ENCODE data around the gene DNAJC10. TPM values are rescaled to one million over a fixed set of nuclear protein-coding genes. Genes with fewer than 3 reads are reported as not detected.
A peak's percentile ranks its signal among the peaks of the same experiment; 100 is the strongest.

Gene DNAJC10
- total and polyA plus RNA-seq, 10 of the 15 experiments (the other 5 are each of a cell fraction or from before 2014, with no cell fraction given) = 9.1 to 67.9 (median 38.2) TPM

DNA sequence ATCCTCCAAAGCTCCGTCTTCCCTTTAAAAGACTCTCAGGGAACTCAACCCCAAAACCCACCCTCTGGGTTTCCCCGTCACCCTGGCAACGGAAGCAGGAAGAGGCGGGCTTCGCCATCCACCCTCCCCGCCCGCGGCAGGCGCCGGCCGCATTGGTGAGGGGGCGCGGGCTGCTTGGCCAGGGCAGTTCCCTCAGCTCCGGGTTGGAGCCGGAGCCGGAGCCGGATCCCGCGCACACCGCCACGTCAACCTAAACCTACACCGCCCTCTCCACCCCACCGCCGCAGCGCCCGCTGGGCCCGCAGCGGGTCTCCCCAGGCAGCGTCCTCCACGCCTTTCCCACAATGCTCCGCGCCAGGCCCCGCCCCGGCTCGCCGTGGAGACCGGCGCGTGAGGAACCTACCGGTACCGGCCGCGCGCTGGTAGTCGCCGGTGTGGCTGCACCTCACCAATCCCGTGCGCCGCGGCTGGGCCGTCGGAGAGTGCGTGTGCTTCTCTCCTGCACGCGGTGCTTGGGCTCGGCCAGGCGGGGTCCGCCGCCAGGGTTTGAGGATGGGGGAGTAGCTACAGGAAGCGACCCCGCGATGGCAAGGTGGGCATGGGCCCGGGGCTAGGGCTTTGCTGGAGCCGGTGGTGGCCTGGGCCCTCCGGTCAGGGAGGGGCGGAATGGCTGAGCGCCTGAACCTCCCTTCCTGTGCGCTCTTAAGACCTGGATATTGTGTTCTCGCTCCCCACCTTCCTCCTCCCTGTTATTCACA is at the start of gene DNAJC10 (continued):
- TF ChIP-seq, protein P1, sequence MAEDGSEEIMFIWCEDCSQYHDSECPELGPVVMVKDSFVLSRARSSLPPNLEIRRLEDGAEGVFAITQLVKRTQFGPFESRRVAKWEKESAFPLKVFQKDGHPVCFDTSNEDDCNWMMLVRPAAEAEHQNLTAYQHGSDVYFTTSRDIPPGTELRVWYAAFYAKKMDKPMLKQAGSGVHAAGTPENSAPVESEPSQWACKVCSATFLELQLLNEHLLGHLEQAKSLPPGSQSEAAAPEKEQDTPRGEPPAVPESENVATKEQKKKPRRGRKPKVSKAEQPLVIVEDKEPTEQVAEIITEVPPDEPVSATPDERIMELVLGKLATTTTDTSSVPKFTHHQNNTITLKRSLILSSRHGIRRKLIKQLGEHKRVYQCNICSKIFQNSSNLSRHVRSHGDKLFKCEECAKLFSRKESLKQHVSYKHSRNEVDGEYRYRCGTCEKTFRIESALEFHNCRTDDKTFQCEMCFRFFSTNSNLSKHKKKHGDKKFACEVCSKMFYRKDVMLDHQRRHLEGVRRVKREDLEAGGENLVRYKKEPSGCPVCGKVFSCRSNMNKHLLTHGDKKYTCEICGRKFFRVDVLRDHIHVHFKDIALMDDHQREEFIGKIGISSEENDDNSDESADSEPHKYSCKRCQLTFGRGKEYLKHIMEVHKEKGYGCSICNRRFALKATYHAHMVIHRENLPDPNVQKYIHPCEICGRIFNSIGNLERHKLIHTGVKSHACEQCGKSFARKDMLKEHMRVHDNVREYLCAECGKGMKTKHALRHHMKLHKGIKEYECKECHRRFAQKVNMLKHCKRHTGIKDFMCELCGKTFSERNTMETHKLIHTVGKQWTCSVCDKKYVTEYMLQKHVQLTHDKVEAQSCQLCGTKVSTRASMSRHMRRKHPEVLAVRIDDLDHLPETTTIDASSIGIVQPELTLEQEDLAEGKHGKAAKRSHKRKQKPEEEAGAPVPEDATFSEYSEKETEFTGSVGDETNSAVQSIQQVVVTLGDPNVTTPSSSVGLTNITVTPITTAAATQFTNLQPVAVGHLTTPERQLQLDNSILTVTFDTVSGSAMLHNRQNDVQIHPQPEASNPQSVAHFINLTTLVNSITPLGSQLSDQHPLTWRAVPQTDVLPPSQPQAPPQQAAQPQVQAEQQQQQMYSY (CRISPR knock-in tag; IDR thresholded peaks at IDR 0.05) = no peak
- TF ChIP-seq BHLHE40 (IDR thresholded peaks at IDR 0.05; ENCODE audit: borderline replicate concordance in 1 of 2, low read depth in 2 of 2, low read length in 1 of 2) (peak; percentile 84 to 93), SIN3A (IDR thresholded peaks at IDR 0.05; ENCODE audit: low read depth, low read length) (no peak), BCL11A (IDR thresholded peaks at IDR 0.05; ENCODE audit: low read depth, low read length) (0 out of 2 replicates have a peak, but pooled peaks have one; percentile 34), ATF7 (IDR thresholded peaks at IDR 0.05; ENCODE audit: low read depth) (no peak), TAF1 (IDR thresholded peaks at IDR 0.05; ENCODE audit: borderline replicate concordance, low read depth, low read length) (no peak; the same call in none of the 2 replicates), SIX5 (IDR thresholded peaks at IDR 0.05; ENCODE audit: low read depth, low read length, severe bottlenecking) (no peak), MTA3 (IDR thresholded peaks at IDR 0.05; ENCODE audit: borderline replicate concordance, low read length) (no peak), ZBTB33 (IDR thresholded peaks at IDR 0.05) (no peak), FOXM1 (IDR thresholded peaks at IDR 0.05; ENCODE audit: low read depth, low read length) (no peak), NFYA (IDR thresholded peaks at IDR 0.05; ENCODE audit: borderline replicate concordance, low read depth, low read length) (no peak), CBFB (IDR thresholded peaks at IDR 0.05; ENCODE audit: low read depth) (no peak), ELK1 (IDR thresholded peaks at IDR 0.05; ENCODE audit: low read depth, low read length) (0 out of 2 replicates have a peak, but pooled peaks have one; percentile 39), CBX5 (IDR thresholded peaks at IDR 0.05; ENCODE audit: low read depth) (peak; percentile 23; the same call in 1 of the 2 replicates), SUZ12 (IDR thresholded peaks at IDR 0.05; ENCODE audit: unreplicated experiment) (no peak), TCF3 (IDR thresholded peaks at IDR 0.05; ENCODE audit: borderline replicate concordance, insufficient read depth, low read depth, low read length) (no peak), HDGF (IDR thresholded peaks at IDR 0.05) (no peak), POLR2A (IDR thresholded peaks at IDR 0.05; ENCODE audit: low read depth, low read length) (peak; percentile 97), SMAD5 (IDR thresholded peaks at IDR 0.05; ENCODE audit: low read depth) (no peak), NKRF (conservative IDR thresholded peaks at IDR 0.05) (peak; percentile 78; the same call in 1 of the 2 replicates), SMC3 (IDR thresholded peaks at IDR 0.05; ENCODE audit: borderline replicate concordance, low read length) (no peak)
- TF ChIP-seq, protein P2, sequence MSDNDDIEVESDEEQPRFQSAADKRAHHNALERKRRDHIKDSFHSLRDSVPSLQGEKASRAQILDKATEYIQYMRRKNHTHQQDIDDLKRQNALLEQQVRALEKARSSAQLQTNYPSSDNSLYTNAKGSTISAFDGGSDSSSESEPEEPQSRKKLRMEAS (IDR thresholded peaks at IDR 0.05; ENCODE audit: low read depth, low read length) = no peak; the same call in none of the 2 replicates

All from GM12878 (cell line).